HG02973 (cell line): Measurements from ENCODE around the gene SIRT5.

Source experiments
- ATAC-seq: cut with Tn5 transposase; IDR thresholded peaks from one replicate; pipeline ENCODE4 v1.9.1; 2021; ENCODE audit warnings: moderate library complexity; ENCODE audit not compliant: unreplicated experiment

The SIRT5 gene

DNA sequence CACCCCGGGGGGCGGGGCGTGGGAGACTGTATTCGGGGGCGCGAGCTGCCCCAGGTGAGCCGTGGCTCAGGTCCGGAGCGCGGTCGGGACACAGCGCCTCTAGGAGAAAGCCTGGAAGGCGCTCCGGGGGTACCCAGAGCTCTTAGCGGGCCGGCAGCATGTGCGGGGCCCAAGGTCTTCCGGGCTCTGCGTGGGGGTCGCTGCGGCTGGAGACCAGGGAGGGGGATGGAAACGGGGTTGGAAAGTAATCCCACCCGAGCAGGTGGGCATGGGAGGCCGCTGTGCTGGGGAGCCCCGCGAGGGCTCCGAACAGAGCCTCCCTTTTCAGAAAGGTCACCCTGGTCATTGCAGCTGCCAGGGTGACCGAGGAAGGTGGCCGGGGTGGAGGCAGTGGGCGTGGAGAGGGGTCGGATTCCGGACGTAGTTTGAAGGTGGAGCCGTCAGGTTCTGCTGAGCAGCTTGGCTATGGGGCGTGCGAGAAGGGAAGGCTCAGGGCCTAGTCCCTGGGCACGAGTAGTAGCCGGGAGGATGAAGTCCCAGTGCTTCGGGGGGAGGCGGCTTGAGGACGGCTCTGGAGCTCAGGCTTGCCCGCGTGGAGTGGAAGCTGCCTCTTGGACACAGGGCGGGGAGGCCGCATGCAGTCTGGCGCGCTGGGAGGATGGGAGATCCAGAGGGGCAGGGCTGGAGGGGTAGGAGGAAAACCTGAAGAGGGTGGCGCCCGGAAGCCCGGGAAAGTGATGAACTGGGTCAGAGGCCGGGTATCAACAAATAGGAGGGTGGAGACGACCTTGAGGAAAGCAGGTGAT, at the start of gene SIRT5:
Gene SIRT5 (plus strand): TSS at position 31 of the 806 bp plus-strand sequence. CDS start 9,510 bp downstream, outside the sequence.
- ATAC-seq = peak; percentile 64

GRCh38 chr6:13524801-13525508, 49.4 kb upstream of the SIRT5 start:
- no peak for ATAC-seq

DNA sequence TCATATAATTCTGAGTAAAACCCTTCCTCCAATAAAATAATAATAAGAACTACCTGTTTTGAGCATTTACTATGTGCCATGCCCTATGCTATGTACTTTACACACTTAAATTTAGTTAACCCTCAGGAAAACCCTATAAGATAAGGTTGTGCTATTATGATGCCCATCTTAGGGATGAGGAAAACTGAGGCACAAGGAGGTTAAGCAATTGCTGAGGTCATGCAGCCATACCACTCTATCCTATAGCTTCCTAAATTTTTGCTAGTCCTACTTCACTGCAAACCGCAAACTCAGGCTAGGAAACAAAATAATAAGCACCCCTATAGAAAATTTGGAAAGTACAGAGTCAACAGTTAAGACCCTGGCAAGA, 48.1 kb upstream of the SIRT5 start:
- no peak for ATAC-seq

- peak; percentile 46 for ATAC-seq
Measured at GRCh38 chr6:13526727-13527670, 47.4 kb upstream of the SIRT5 start.

GRCh38 chr6:13527671-13528056, 46.7 kb upstream of the SIRT5 start:
- no peak for ATAC-seq

GRCh38 chr6:13528232-13528631, 46.2 kb upstream of the SIRT5 start:
- ATAC-seq = no peak

GRCh38 chr6:13528777-13529343, 45.5 kb upstream of the SIRT5 start:
- no peak for ATAC-seq

GRCh38 chr6:13531956-13532355, 42.4 kb upstream of the SIRT5 start:
- no peak for ATAC-seq

GRCh38 chr6:13534536-13534935, 39.9 kb upstream of the SIRT5 start:
- no peak for ATAC-seq

DNA sequence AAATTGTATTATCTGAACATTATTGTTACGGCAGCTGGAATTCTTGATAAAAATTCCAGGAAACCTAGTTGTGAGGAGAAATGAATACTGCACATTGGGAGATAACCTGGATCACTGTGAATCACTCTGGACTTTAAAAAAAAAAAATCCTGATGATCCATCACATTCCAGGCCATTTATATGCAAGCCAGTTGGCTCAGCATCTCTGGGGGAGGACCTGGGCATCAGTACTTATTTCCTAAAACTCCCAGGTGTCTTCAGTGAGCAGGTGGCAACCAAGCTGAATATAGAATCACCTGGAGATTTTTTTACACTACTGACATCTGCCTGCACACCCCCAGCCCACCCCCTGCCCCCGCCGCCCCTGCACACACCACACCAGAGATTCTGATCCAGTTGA, 39.1 kb upstream of the SIRT5 start:
- no peak for ATAC-seq

- no peak for ATAC-seq
Measured at GRCh38 chr6:13536796-13537526, 37.4 kb upstream of the SIRT5 start.

DNA sequence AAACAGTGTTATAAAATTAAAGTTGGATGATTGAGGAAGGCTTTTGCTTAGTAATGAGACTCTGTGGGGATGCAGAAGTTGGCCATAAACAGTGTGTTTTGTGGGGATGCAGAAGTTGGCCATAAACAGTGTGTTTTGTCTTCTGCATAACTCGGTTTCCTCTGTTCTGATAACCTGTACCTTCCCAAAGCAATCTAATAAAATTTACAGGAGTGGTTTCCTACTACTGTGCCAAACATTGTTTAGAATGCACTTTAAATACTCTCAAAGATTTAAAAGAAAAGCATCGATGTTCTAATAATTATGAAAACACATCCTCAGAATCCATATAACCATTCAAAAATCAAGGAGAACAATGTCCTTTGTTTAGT, 36.9 kb upstream of the SIRT5 start:
- no peak for ATAC-seq

- ATAC-seq = no peak
Measured at GRCh38 chr6:13538084-13538483, 36.3 kb upstream of the SIRT5 start.

DNA sequence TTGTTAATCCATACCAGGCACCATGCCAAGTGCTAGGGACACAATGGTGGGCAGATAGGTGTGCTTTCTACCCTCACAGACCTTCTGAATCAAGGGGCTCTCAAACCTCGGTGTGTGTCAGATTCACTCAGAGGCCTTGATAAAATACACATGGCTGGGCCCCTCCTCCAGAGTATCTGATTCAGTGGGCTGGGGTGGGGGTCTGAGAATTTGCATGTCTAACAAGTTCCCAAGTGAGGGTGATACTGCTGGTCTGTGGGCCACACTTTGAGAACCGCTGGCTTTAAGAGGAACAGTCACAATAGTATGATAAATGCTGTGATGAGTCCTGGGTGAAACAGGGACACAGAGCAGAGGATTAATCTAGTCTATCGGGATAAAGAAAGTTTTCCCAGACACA, 35.8 kb upstream of the SIRT5 start:
- ATAC-seq = no peak

DNA sequence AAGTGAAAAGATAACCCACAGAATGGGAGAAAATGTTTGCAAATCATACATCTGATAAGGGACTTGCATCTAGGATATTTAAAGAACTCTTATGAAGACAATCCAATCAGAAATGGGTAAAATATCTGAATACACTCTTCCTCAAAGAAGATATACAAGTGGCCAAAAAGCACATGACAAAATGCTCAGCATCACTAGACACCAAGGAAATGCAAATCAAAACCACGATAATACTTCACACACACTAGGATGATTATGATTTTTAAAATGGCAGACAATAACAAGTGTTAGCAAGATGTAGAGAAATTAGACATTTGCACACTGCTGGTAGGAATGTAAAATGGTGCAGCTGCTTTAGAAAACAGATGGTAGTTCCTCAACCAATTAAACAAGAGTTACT, 34.8 kb upstream of the SIRT5 start:
- ATAC-seq = no peak

GRCh38 chr6:13541496-13541895, 32.9 kb upstream of the SIRT5 start:
- ATAC-seq = no peak

GRCh38 chr6:13544454-13545186, 29.8 kb upstream of the SIRT5 start:
- ATAC-seq = no peak

DNA sequence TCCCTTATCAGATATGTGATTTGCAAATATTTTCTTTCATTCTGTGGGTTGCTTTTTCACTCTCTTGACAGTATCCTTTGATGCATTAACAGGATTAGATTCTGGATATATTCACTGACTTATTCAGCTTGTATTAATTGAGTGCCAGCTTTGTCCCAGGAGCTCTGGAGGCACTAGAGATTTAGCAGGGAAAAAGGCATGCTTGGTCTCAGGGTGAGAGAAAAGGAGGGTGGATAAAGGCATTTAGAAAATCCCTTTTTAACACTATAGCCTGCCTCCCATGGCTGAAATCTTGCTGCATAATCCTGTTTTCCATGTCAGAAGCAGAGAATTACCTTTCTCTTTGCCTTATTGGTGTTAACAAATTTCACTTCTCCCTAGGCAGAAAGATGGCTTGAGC, 28.5 kb upstream of the SIRT5 start:
- no peak for ATAC-seq

DNA sequence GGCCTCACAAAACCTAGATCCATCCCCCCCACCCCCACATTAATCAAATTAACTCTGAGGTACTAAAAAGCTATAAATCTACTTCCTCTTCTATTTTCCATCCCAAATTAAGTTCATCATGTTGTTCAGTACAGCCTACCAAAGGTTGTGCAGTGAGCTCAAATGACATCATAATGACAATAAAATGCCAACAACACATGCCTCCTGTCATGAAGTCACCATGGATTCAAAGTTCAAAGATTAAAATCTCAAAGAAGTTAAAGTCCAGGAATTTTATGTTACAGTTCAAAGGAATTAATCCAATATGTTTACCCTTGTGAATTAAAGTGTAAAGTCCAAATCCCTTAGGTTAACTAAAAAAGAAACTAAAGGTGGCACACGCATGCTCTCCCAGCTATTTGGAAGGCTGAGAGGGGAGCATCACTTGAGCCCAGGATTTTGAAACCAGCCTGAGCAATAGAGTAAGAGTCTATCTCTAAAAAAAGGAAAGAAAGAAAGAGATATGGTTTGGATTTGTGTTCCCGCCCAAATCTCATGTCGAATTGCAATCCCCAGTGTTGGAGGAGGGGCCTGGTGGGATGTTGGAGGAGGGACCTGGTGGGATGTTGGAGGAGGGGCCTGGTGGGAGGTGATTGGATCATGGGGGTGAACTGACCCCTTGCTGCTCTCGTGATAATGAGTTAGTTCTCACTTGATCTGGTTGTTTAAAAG, 25.7 kb upstream of the SIRT5 start:
- no peak for ATAC-seq
